ENCODE measurements around the gene CIAO1. TPM values are rescaled to one million over a fixed set of nuclear protein-coding genes. Genes with fewer than 3 reads are reported as not detected.

CIAO1 gene
- total RNA-seq, 1 experiment from 2014 or later, result 79.7 TPM

- H3K36me3 ChIP-seq (ENCODE audit: insufficient read depth, low read length, poor library complexity, severe bottlenecking), result no peaks in the 10 kb centered on the region
- no peak overlapping the region for H3K4me3 ChIP-seq (ENCODE audit: low read depth, low read length, poor library complexity, severe bottlenecking)
- CTCF ChIA-PET, result interaction anchor here (0.6 kb wide), 2 partner anchors 14 to 234 kb away, joined by 4 to 8 read pairs; no protein-coding TSS in a partner anchor
- peaks cover 7% of the 10 kb centered on the region for H3K4me1 ChIP-seq (ENCODE audit: insufficient read depth, low read length, poor library complexity, severe bottlenecking)
- no peak for TF ChIP-seq EZH2 (IDR thresholded peaks at IDR 0.05; ENCODE audit: borderline replicate concordance, low read depth, low read length, poor library complexity, severe bottlenecking)
- no peak for DNase-seq (ENCODE audit: low spot score)
- no peaks in the 10 kb centered on the region for H3K27me3 ChIP-seq (replicated peaks; ENCODE audit: insufficient read depth, low read depth, low read length, poor library complexity)
- no peak overlapping the region for H3K27ac ChIP-seq (ENCODE audit: low read depth, low read length, poor library complexity, severe bottlenecking)
- BruUV-seq (replicated peaks), result no TSS peak
- POLR2A ChIA-PET (ENCODE audit: low non-redundant PET), result interaction anchor here (0.6 kb wide), 1 partner anchor 59 kb away, joined by 3 read pairs; the partner anchor contains the start of gene SNRNP200
- intact Hi-C loops (cut with micrococcal nuclease; ENCODE audit: unreplicated experiment), result no loop called here
- no peaks in the 10 kb centered on the region for H3K9me3 ChIP-seq (ENCODE audit: low read depth, low read length, poor library complexity, severe bottlenecking)
These were observed 20.2 kb upstream of the CIAO1 start for GRCh38 chr2:96245609-96246390.

- H3K4me1 ChIP-seq (ENCODE audit: insufficient read depth, low read length, poor library complexity, severe bottlenecking), result peaks cover 6% of the 10 kb centered on the region
- BruUV-seq (replicated peaks), result no TSS peak
- H3K27me3 ChIP-seq (replicated peaks; ENCODE audit: insufficient read depth, low read depth, low read length, poor library complexity), result no peaks in the 10 kb centered on the region
- TF ChIP-seq EZH2 (IDR thresholded peaks at IDR 0.05; ENCODE audit: borderline replicate concordance, low read depth, low read length, poor library complexity, severe bottlenecking) (no peak), CTCF (conservative IDR thresholded peaks at IDR 0.05; ENCODE audit: low read depth, low read length) (no peak)
- CTCF ChIA-PET, result no interaction called here
- DNase-seq (ENCODE audit: low spot score), result no peak
- H3K4me3 ChIP-seq (ENCODE audit: low read depth, low read length, poor library complexity, severe bottlenecking), result no peak overlapping the region
- POLR2A ChIA-PET (ENCODE audit: low non-redundant PET), result no interaction called here
- no peaks in the 10 kb centered on the region for H3K9me3 ChIP-seq (ENCODE audit: low read depth, low read length, poor library complexity, severe bottlenecking)
- no peak overlapping the region for H3K27ac ChIP-seq (ENCODE audit: low read depth, low read length, poor library complexity, severe bottlenecking)
- no peaks in the 10 kb centered on the region for H3K36me3 ChIP-seq (ENCODE audit: insufficient read depth, low read length, poor library complexity, severe bottlenecking)
- intact Hi-C loops (cut with micrococcal nuclease; ENCODE audit: unreplicated experiment), result no loop called here
These were observed 19.0 kb upstream of the CIAO1 start for GRCh38 chr2:96247009-96247408.

GRCh38 chr2:96247896-96248295 lies 18.1 kb upstream of the CIAO1 start:
- CTCF ChIA-PET, result no interaction called here
- no peak for DNase-seq (ENCODE audit: low spot score)
- BruUV-seq (replicated peaks), result no TSS peak
- no peaks in the 10 kb centered on the region for H3K9me3 ChIP-seq (ENCODE audit: low read depth, low read length, poor library complexity, severe bottlenecking)
- H3K27me3 ChIP-seq (replicated peaks; ENCODE audit: insufficient read depth, low read depth, low read length, poor library complexity), result no peaks in the 10 kb centered on the region
- intact Hi-C loops (cut with micrococcal nuclease; ENCODE audit: unreplicated experiment), result no loop called here
- no peak overlapping the region for H3K4me3 ChIP-seq (ENCODE audit: low read depth, low read length, poor library complexity, severe bottlenecking)
- POLR2A ChIA-PET (ENCODE audit: low non-redundant PET), result no interaction called here
- TF ChIP-seq CTCF (conservative IDR thresholded peaks at IDR 0.05; ENCODE audit: low read depth, low read length) (no peak), EZH2 (IDR thresholded peaks at IDR 0.05; ENCODE audit: borderline replicate concordance, low read depth, low read length, poor library complexity, severe bottlenecking) (no peak)
- H3K36me3 ChIP-seq (ENCODE audit: insufficient read depth, low read length, poor library complexity, severe bottlenecking), result no peaks in the 10 kb centered on the region
- no peak overlapping the region for H3K27ac ChIP-seq (ENCODE audit: low read depth, low read length, poor library complexity, severe bottlenecking)
- H3K4me1 ChIP-seq (ENCODE audit: insufficient read depth, low read length, poor library complexity, severe bottlenecking), result no peaks in the 10 kb centered on the region

GRCh38 chr2:96248624-96249023 lies 17.4 kb upstream of the CIAO1 start:
- Histone ChIP-seq H3K27ac (ENCODE audit: low read depth, low read length, poor library complexity, severe bottlenecking) (no peak overlapping the region), H3K36me3 (ENCODE audit: insufficient read depth, low read length, poor library complexity, severe bottlenecking) (no peaks in the 10 kb centered on the region), H3K4me3 (ENCODE audit: low read depth, low read length, poor library complexity, severe bottlenecking) (no peak overlapping the region), H3K9me3 (ENCODE audit: low read depth, low read length, poor library complexity, severe bottlenecking) (no peaks in the 10 kb centered on the region), H3K4me1 (ENCODE audit: insufficient read depth, low read length, poor library complexity, severe bottlenecking) (no peaks in the 10 kb centered on the region), H3K27me3 (replicated peaks; ENCODE audit: insufficient read depth, low read depth, low read length, poor library complexity) (no peaks in the 10 kb centered on the region)
- no peak for DNase-seq (ENCODE audit: low spot score)
- intact Hi-C loops (cut with micrococcal nuclease; ENCODE audit: unreplicated experiment), result no loop called here
- BruUV-seq (replicated peaks), result no TSS peak
- POLR2A ChIA-PET (ENCODE audit: low non-redundant PET), result no interaction called here
- TF ChIP-seq EZH2 (IDR thresholded peaks at IDR 0.05; ENCODE audit: borderline replicate concordance, low read depth, low read length, poor library complexity, severe bottlenecking) (no peak), CTCF (conservative IDR thresholded peaks at IDR 0.05; ENCODE audit: low read depth, low read length) (no peak)
- CTCF ChIA-PET, result no interaction called here
